SU-DHL-6 (cell line): ENCODE results near the gene A3GALT2.

Source experiments
- EZH2phosphoT487 ChIP-seq: fragments of 200-600 bp; sonication (generic), shearing (Covaris generic); conservative IDR thresholded peaks from 2 replicates; pipeline ENCODE4 v1.6.1; 2018; ENCODE audit warnings: mild to moderate bottlenecking, antibody characterized with exemption, low read length, moderate library complexity, mixed read lengths
- TF ChIP-seq, protein P1 (sequence below): fragments of 200-600 bp; sonication (generic); IDR thresholded peaks from one replicate; pipeline ENCODE4 v1.5.1; 2017; ENCODE audit warnings: antibody characterized with exemption, mild to moderate bottlenecking, low read length, moderate library complexity; ENCODE audit not compliant: insufficient read depth, poor library complexity, severe bottlenecking

DNA sequence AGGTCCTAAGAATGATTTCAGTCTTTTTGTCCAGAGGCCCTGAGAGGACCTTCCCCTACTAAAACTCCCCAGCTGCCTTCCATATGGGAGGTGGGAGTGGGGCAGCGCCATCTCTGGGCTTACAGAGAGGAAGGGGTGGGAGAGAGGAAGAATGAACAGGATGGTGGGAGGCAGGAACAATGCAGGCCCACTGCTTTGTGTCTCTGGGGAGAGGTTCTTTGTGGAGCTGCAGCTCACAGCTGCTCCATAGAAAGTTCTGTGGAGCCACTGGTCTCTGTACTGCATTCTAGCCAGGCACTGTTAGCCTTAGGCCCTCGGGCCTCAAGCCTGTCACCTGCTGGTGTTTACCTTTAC lies 43.6 kb upstream of the A3GALT2 start:
- no peak for TF ChIP-seq EZH2phosphoT487
- TF ChIP-seq, protein P1, sequence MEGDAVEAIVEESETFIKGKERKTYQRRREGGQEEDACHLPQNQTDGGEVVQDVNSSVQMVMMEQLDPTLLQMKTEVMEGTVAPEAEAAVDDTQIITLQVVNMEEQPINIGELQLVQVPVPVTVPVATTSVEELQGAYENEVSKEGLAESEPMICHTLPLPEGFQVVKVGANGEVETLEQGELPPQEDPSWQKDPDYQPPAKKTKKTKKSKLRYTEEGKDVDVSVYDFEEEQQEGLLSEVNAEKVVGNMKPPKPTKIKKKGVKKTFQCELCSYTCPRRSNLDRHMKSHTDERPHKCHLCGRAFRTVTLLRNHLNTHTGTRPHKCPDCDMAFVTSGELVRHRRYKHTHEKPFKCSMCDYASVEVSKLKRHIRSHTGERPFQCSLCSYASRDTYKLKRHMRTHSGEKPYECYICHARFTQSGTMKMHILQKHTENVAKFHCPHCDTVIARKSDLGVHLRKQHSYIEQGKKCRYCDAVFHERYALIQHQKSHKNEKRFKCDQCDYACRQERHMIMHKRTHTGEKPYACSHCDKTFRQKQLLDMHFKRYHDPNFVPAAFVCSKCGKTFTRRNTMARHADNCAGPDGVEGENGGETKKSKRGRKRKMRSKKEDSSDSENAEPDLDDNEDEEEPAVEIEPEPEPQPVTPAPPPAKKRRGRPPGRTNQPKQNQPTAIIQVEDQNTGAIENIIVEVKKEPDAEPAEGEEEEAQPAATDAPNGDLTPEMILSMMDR: no peak
